Left lung (tissue), 10 donors: ENCODE data around the gene ERVMER34-1. TPM values are rescaled to one million over a fixed set of nuclear protein-coding genes. Genes with fewer than 3 reads are reported as not detected.

Source experiments
- ATAC-seq: fragments of 200-7000 bp; cut with Tn5 transposase; one replicate; pipeline ENCODE4 v1.9.1; 2020; ENCODE audit warnings: moderate library complexity
- DNase-seq, 4 donors: peaks; one replicate each; pipeline ENCODE4 v3.0.0-alpha.2; 2013 to 2020
- H3K27ac ChIP-seq, 2 donors: fragments of 200-600 bp; sonication (generic) in 1 of 2; one replicate each; pipeline versions ENCODE4 v1.5.0 to v1.8.0; 2020 to 2021
- H3K27me3 ChIP-seq, 2 donors: fragments of 200-600 bp; sonication (generic) in 1 of 2; one replicate each; pipeline versions ENCODE4 v1.5.0 to v1.8.0; 2020 to 2021
- H3K36me3 ChIP-seq, 2 donors: fragments of 200-600 bp; sonication (generic) in 1 of 2; one replicate each; pipeline versions ENCODE4 v1.5.0 to v1.8.0; 2020 to 2021
- H3K4me1 ChIP-seq, 2 donors: fragments of 200-600 bp; one replicate each; pipeline ENCODE4 v1.8.0; 2021
- H3K4me3 ChIP-seq, 2 donors: fragments of 200-600 bp; sonication (generic) in 1 of 2; one replicate each; pipeline versions ENCODE4 v1.5.0 to v1.8.0; 2020 to 2021; ENCODE audit warnings: mild to moderate bottlenecking in 1 of 2
- H3K9me3 ChIP-seq, 2 donors: fragments of 200-600 bp; sonication (generic) in 1 of 2; one replicate each; pipeline versions ENCODE4 v1.5.0 to v1.8.0; 2020 to 2021
- intact Hi-C, 2 donors: fragments of 100-400 bp; cut with DNase I; formaldehyde crosslinking; loops; one replicate each; pipeline versions ENCODE4 v1.11.2 to v1.14.2; 2022
- polyA plus RNA-seq, 6 donors: library from polyadenylated mRNA; unstranded; fragments of 120-200 nt; gene quantifications; one replicate each; pipeline ENCODE4 v1.2.1, GENCODE V29; 2013; ENCODE audit not compliant: insufficient read length in 6 of 6
- total RNA-seq, 2 donors: library from RNA; stranded (reverse); fragmentation: NEBNext Ultra II Directional; extraction: Animal tissue kit (Norgen Biotek cat#: 25700); gene quantifications; one replicate each; pipeline ENCODE4 v1.2.1, GENCODE V29; 2021
- TF ChIP-seq, protein P1 (sequence below), 2 donors: fragments of 200-600 bp; sonication (generic) in 1 of 2; IDR thresholded peaks; one replicate each; pipeline versions ENCODE4 v1.5.0 to v1.8.0; 2021; ENCODE audit warnings: antibody characterized with exemption in 2 of 2
- donor health status: DM: no; HTN: yes; CAD: no.
- donor health status: DM: no; HTN: no; CAD: no.

The ERVMER34-1 gene
- total and polyA plus RNA-seq, 8 donors, result 2.0 to 3.4 (median 2.9) TPM

DNA sequence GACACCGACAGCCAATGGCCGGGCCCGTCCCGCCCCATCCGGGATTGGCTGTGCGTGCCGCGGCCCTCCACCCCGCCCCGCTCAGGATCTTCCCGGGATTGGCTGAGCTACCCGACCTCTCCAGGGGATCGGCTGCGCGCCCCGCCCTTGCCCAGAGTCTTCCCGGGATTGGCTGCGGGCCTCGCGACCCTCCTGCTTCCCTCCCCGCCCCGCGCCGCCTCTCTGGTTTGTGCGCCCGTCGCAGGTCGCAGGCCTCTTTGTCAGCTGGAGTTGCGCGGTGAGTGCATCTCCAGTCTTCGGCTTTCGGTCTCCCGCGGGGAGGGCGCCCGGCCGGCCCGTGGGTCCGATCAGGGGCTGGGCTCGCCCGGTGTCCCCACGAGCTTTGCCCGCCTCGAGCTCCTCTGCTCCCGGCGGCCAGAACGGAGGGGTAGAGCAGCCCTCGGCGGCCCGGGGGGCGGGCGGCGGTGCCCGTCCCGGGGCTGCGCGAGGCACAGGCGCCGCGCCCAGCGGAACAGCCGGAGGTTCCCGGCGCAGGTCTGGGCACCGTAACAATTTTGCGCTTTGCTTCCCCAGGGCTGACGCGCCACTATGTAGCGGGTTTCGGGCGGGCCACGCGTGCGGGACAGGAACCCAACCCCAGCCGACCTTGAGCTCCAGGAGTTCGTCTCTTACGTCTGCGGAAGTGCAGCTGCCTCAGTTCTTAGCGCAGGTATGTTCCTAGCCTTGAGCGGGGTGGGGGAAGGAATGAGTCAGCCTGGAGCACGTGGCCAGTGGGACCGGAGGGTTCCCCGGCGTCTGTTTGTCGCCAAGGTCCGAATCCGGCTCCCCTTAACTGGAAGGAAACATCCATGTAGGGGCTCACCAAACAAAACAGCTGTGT is 38.7 kb downstream of the ERVMER34-1 start:
- Histone ChIP-seq H3K9me3 (no peaks in the 10 kb centered on the region), H3K27me3 (no peaks in the 10 kb centered on the region), H3K4me1 (peaks cover 7 to 38% of the 10 kb centered on the region in 2 donors), H3K4me3 (peak overlapping the region; percentile 76 to 83), H3K27ac (peak overlapping the region; percentile 88 to 93), H3K36me3 (peaks cover 0 to 36% of the 10 kb centered on the region in 2 donors)
- ATAC-seq, result peak; percentile 98
- intact Hi-C loops, result no loop called here
- TF ChIP-seq, protein P1, sequence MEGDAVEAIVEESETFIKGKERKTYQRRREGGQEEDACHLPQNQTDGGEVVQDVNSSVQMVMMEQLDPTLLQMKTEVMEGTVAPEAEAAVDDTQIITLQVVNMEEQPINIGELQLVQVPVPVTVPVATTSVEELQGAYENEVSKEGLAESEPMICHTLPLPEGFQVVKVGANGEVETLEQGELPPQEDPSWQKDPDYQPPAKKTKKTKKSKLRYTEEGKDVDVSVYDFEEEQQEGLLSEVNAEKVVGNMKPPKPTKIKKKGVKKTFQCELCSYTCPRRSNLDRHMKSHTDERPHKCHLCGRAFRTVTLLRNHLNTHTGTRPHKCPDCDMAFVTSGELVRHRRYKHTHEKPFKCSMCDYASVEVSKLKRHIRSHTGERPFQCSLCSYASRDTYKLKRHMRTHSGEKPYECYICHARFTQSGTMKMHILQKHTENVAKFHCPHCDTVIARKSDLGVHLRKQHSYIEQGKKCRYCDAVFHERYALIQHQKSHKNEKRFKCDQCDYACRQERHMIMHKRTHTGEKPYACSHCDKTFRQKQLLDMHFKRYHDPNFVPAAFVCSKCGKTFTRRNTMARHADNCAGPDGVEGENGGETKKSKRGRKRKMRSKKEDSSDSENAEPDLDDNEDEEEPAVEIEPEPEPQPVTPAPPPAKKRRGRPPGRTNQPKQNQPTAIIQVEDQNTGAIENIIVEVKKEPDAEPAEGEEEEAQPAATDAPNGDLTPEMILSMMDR (IDR thresholded peaks at IDR 0.05), result no peak
- peak; percentile 91 to 98 (median 96) for DNase-seq

DNA sequence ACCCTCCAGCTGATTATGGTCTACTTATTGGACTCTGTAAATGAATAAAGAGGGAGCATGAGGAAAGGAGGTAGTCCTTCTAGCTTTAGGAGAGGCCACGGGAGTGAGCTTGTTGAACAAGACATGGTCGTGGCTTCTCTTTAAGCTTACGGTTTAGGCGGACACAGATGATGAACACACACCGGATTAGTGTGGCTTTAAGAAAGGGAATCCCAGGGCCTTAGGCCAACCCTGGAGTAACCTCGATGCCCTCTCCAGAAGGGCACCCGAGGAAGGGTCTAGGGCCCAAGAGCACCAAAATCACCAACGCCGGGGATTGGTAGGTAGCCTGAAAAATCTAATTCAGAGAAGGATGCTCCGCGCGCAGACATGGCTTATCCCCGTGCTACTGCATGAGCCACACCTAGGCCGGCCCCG is 39.4 kb downstream of the ERVMER34-1 start:
- TF ChIP-seq, protein P1 (IDR thresholded peaks at IDR 0.05), result no peak
- intact Hi-C loops, result no loop called here

DNA sequence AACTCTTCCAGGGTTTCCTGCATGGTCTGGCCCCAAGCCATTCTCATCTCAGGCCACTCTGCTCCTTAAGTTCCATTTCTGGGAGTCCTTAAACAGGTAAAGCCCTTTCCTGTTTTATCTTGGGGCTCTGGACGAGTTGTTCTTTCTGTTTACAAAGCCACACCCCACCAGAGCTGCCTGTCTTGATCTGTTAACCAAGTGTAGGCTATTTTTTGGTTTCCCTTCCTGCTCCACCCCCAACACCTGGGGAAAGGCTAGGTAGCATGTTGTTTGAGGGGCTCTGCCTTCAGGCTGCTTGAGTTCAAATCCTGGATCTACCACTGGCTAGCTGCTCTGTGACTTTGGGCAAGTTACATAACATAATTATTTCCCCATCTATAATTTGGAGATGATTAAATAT is 40.0 kb downstream of the ERVMER34-1 start:
- H3K36me3 ChIP-seq, result peaks cover 0 to 24% of the 10 kb centered on the region in 2 donors
- ATAC-seq (no peak), DNase-seq (no peak)
- no peaks in the 10 kb centered on the region for H3K9me3 ChIP-seq
- no peaks in the 10 kb centered on the region for H3K27me3 ChIP-seq
- TF ChIP-seq, protein P1 (IDR thresholded peaks at IDR 0.05), result no peak
- H3K4me3 ChIP-seq, result no peak overlapping the region
- intact Hi-C loops, result no loop called here
- H3K4me1 ChIP-seq, result peaks cover 7 to 36% of the 10 kb centered on the region in 2 donors
- peak overlapping the region in 1 of 2 donors; percentile 93 for H3K27ac ChIP-seq

More for the DNA sequence above, 39.4 kb downstream of the ERVMER34-1 start:
- DNase-seq, result no peak
- Histone ChIP-seq H3K27me3 (no peaks in the 10 kb centered on the region), H3K36me3 (peaks cover 0 to 29% of the 10 kb centered on the region in 2 donors), H3K9me3 (no peaks in the 10 kb centered on the region), H3K4me3 (peak overlapping the region; percentile 76 to 83), H3K27ac (peak overlapping the region in 1 of 2 donors; percentile 93), H3K4me1 (peaks cover 7 to 38% of the 10 kb centered on the region in 2 donors)
- ATAC-seq, result no peak

DNA sequence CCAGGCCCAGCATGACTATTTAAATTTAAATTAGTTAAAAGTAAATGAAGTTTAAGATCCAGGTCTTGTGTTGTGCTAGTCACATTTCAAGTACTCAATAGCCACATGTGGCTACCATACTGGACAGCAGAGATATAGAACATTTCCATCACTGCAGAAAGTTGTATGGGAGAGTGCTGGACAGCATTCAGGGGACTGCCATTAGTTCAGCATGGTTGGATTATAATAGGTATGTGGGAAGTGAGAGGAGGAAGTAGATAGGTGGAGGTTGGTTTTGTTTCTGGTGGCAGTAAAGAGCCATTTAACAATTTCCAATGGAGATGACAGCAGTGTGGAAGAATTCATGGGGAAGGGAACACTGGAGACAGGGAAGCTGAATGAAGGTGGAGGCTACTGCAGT is 42.1 kb downstream of the ERVMER34-1 start:
- intact Hi-C loops, result no loop called here
- H3K36me3 ChIP-seq, result peaks cover 0 to 7% of the 10 kb centered on the region in 2 donors
- TF ChIP-seq, protein P1 (IDR thresholded peaks at IDR 0.05), result no peak
- no peak for ATAC-seq
- no peaks in the 10 kb centered on the region for H3K27me3 ChIP-seq
- no peak for DNase-seq
- H3K4me3 ChIP-seq, result no peak overlapping the region
- peaks cover 7 to 18% of the 10 kb centered on the region in 2 donors for H3K4me1 ChIP-seq
- no peak overlapping the region for H3K27ac ChIP-seq
- H3K9me3 ChIP-seq, result no peaks in the 10 kb centered on the region

DNA sequence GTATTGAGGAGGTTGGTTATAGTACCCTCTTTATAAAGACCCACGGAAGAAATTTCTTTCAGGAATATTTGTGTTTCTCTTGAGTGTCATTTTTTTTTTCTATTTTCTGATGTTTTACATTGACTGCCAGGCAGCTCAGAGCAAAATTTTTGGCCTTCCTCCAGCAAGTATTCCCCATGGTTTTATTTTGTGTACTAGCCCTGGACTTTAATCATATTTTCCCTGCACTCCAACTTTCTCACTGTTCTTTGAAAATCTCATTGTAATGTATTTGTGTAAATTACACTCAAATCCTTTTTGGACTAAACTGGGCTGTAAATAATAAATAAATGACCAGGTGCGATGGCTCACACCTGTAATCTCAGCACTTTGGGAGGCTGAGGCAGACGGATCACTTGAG is 46.6 kb downstream of the ERVMER34-1 start:
- TF ChIP-seq, protein P1 (IDR thresholded peaks at IDR 0.05), result no peak
- Histone ChIP-seq H3K4me3 (no peak overlapping the region), H3K4me1 (no peaks in the 10 kb centered on the region), H3K9me3 (no peaks in the 10 kb centered on the region), H3K36me3 (no peaks in the 10 kb centered on the region), H3K27me3 (no peaks in the 10 kb centered on the region), H3K27ac (no peak overlapping the region)
- no peak for ATAC-seq
- no peak for DNase-seq
- intact Hi-C loops, result no loop called here
